Measurements from ENCODE around the gene GORASP1.

GORASP1 gene

GRCh38 chr3:39107388-39108199, at the start of gene GORASP1, which contains the start of gene TTC21A:
Gene GORASP1, minus strand, starts transcription at chr3:39107627. Its CDS starts 86 bp downstream, at chr3:39107541.
Gene TTC21A, plus strand, starts transcription at chr3:39107680. Its CDS starts 158 bp downstream, at chr3:39107838.
- in situ Hi-C loops (cut with MboI; ENCODE audit: low pct_unique_long_range_greater_than_20kb, low sequenced_read_pairs), result no loop called here

DNA sequence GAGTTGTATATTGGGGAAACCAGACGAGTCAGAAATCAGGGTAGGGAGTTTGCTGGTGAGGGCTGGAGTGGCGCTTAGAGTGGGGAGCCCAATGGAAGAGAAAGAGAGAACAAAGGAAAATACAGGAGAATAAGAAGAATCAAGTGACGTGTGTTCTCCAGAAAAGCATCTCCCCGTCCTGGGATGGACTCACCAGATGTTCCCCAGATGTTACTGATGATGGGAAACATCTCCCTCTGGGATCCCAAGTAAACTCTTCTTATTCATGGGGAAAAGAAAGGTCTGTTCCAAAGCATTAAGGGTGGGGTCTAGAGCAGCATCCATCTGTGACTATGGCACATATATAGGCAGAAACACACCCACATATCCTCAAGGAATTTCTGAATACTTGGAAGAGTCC, 49.0 kb upstream of the GORASP1 start:
- no peak for DNase-seq
- in situ Hi-C loops (cut with MboI; ENCODE audit: low pct_unique_long_range_greater_than_20kb, low sequenced_read_pairs), result no loop called here

More at GRCh38 chr3:39107388-39108199, at the start of gene GORASP1, which contains the start of gene TTC21A:
- DNase-seq, result peak; percentile 75

DNA sequence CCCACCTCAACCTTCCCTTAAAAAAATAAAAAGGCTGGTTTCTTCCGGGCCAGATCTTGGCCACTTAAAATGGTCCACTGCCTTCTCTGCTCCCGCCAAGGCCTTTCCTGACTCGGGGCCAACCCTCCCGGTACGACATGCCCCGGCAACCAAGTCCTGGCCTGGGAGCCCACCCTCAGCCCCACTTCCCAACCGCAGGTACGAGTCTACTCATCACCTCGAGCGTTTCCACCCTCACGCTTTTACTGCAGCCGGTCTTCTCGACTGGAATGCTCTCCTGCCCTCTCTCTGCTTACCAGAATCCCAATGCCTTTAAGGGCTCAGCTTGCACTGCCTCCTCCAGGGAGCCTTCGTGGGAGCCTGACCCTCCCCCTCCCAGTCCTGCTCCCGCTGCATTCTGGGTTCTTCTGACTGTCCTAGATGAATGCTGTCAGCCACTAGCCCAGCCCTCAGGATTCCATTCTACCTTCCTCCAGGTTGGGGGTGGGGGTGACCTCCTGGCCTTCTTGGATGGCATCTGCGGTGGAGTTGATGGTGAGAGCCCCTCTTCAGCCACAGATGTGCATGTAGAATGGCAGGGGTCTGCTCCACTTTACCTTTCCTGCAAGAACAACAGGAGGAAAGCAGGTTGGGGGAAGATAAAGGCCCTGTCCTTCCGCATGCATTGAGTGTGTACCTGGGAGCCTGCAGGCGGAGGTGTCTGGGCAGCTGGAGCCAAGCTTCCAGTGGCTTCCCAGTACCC, 47.0 kb upstream of the GORASP1 start:
- DNase-seq, result no peak
- in situ Hi-C loops (cut with MboI; ENCODE audit: low pct_unique_long_range_greater_than_20kb, low sequenced_read_pairs), result no loop called here

- DNase-seq, result no peak
- in situ Hi-C loops (cut with MboI; ENCODE audit: low pct_unique_long_range_greater_than_20kb, low sequenced_read_pairs), result no loop called here
Observed at GRCh38 chr3:39153977-39154279, 46.5 kb upstream of the GORASP1 start.

- peak; percentile 23 for DNase-seq
- in situ Hi-C loops (cut with MboI; ENCODE audit: low pct_unique_long_range_greater_than_20kb, low sequenced_read_pairs), result no loop called here
Observed at GRCh38 chr3:39150803-39151631, 43.6 kb upstream of the GORASP1 start.

GRCh38 chr3:39150148-39150802, 42.8 kb upstream of the GORASP1 start:
- in situ Hi-C loops (cut with MboI; ENCODE audit: low pct_unique_long_range_greater_than_20kb, low sequenced_read_pairs), result no loop called here
- peak; percentile 48 for DNase-seq

- DNase-seq, result no peak
- in situ Hi-C loops (cut with MboI; ENCODE audit: low pct_unique_long_range_greater_than_20kb, low sequenced_read_pairs), result no loop called here
Observed at GRCh38 chr3:39149498-39150147, 42.2 kb upstream of the GORASP1 start.

- DNase-seq, result no peak
- in situ Hi-C loops (cut with MboI; ENCODE audit: low pct_unique_long_range_greater_than_20kb, low sequenced_read_pairs), result no loop called here
Observed at GRCh38 chr3:39149059-39149455, 41.6 kb upstream of the GORASP1 start.

DNA sequence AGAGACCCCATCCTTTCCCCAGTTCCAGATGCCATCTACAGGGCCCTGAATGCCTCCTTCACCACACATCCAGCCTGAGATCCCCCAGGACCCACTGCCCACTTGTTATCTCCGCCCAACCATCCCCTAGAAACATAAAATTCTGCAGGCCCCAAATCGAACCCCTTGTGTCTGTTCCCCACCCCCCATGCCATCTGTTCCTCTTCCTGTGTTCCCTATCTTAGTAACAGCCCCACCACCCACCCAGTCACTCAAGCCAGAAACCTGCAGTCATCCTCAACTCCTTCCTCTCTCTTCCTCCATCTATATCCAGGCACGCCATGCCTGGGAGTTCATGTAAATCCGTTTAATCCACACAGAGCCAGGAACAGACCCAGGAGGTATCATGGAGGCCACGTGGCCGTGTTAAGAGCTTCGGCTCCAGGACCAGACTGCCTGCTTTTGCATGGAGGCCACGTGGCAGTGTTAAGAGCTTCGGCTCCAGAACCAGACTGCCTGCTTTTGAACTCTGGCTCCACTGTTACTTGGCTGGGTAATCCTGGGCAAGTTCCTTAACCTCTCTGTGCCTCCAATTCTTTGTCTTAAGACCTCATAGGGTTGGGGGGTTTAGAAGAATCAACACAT, 41.1 kb upstream of the GORASP1 start:
- DNase-seq, result peak; percentile 88
- in situ Hi-C loops (cut with MboI; ENCODE audit: low pct_unique_long_range_greater_than_20kb, low sequenced_read_pairs), result no loop called here

DNA sequence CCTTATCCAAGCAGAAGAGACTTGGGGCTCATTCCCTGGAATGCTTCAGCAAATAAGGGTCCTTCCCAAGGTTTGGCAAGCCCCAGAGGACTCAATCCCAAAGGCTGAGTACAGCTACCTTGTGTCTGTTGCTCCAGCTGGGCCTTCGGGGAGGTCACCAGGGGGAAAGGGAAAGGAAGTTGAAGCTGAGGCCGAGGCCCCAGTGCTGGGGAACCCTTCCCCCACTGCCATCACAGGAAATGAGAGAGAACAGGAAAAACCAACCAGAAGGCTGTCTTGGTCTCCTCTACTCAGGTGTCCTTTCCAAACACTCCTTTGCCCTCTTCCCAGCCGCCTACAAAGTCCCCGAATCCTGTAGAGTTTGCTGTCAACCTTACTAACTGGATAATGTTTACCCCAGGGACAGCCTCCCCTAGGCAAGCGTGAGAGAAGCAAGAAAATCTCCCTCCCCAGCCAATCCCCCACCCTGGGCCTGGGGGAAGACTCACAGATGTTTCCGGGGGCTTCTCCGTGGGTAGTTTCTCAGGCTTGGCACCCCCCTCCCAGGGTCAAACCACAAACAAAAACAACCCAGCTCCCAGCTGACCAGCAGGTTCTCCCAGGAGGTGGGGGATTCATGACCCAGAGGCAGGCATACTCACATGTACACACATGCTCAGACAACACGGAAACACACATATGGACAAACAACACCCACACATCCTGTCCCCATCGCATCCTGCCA, 40.4 kb upstream of the GORASP1 start:
- peak; percentile 94 for DNase-seq
- in situ Hi-C loops (cut with MboI; ENCODE audit: low pct_unique_long_range_greater_than_20kb, low sequenced_read_pairs), result no loop called here

DNA sequence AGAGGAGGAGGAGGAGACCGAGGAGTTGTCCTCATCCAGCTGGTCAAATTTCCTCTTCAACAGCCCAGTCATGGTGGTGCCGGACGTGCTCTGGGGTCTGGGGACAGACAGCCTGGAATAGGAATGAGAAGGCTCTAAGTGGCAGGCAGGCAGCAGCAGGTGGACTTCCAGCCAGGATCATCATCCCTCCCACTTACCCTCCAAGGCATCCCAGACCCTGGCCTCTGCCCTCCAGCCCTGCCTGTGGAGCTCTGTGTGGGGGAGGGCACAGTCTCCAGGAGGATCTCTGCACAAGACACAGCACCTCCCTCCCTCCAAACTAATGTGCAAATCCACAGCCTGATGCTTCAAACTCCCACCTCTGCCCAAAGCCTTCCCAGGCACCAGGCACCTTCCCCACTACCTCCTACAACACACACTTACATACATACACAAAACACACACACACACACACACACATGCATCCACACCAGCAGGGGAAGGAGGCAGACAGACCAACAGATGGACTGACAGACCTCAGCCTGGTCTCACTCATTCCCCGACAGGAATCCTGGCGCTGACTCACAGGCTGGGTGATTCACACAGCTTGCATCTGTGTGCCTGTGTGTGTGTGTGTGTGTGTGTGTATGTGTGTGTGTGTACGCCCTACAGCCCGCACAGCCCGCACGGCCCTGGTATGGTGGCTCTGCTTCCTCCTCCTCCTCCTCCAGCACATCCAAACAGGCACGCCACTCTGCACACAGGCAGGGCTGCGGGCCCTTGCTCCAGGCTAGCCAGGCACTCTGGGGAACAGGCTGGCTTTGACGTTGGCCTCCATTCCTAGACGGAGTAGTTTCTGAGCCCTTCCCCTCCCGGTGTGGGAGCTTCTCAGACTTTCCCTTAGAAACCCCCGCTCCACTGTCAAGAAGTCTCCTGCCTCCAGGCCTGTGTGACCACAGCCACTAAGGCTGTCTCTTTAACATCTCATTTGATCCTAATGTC, 39.5 kb upstream of the GORASP1 start:
- in situ Hi-C loops (cut with MboI; ENCODE audit: low pct_unique_long_range_greater_than_20kb, low sequenced_read_pairs), result no loop called here
- peak; percentile 90 for DNase-seq

DNA sequence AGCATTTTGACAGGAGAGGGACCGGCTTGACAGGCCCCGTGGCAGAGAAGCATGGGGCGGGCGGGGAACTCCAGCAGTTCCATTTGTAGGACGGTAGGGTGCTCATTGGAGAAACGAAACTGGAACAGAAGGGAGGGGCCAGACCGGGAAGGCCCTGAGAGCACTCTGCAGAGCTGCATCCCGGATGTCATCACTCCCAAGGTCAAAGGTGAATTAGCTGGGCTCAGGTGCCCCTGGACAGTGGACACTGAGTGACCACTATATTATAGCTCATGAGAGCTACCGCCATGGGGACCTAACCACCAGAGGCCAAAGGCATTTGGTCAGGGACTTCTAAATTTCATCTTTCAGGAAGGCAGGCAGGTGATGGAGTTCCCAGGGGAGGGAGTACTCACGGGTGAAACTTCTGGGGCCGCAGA, 38.7 kb upstream of the GORASP1 start:
- no peak for DNase-seq
- in situ Hi-C loops (cut with MboI; ENCODE audit: low pct_unique_long_range_greater_than_20kb, low sequenced_read_pairs), result no loop called here

DNA sequence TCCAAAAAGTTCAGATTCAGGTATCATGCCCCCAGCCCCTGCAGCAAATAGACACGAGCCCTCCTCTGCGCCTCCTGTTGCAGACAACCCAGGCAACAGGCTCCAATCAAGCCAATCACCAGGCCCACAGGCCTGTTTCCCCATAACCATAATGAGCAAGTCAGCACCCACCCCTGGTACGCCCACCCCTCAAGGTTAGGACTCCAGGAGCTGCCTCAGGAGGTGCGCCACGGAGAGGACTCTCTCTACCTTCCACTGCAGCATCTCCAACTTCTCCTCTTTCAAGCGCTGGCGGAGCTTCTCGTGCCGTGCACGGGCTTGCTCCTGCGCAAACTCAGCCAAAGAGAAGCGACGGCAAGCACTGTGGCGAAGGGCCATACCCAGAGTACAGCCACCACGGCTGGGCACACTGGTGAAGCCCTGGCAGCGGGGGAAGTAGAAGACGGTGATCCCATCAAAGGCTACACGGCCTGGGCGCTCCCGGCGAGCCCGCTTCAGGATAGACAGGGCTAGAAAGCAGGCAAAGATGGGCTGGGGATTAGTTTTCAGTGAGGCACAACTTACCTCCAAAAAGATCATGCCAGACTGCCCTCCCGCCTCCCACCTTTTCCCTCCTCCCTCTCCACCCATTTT, 37.4 kb upstream of the GORASP1 start:
- DNase-seq, result no peak
- in situ Hi-C loops (cut with MboI; ENCODE audit: low pct_unique_long_range_greater_than_20kb, low sequenced_read_pairs), result no loop called here

- DNase-seq, result no peak
- in situ Hi-C loops (cut with MboI; ENCODE audit: low pct_unique_long_range_greater_than_20kb, low sequenced_read_pairs), result no loop called here
Observed at GRCh38 chr3:39144095-39144747, 36.8 kb upstream of the GORASP1 start.

DNA sequence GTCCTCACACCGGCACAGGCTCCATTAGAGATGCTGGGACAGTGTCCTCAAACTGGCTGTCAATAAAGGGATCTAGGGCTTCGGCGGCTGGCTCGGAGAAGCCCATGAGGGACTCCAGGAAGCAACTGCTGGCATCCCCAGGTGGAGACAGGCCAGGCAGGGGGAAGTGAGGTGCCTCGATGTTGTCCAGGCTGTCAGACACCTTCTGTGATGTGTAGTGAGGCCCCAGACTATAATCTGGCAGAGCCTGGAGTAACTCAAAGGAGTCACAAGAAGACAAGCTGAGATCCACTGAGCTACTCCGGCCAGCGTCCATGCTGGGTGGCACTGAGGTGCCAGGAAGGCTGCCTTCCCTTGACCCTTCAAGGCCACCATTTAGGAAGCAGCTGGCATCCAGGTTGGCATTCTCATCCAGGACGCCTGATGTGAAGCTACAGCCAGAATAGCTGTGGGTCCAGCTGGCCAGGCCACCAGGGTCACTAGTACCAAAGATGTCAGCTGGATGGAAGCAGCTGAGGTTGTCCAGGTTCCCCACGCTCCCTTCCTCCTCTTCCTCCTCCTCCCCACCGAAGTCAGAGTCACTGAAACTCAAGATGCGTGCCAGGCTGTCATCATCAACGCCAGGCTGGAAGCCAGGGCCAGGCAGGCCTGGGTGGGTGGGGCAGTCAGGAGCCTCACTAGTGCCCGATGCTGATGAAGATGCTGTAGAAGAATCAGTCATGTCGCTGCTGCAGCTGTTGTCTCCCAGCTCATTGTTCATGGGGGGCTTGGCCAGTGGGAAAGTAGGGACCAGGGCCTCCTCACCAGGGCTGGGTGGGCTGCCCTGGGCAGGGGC, 35.8 kb upstream of the GORASP1 start:
- in situ Hi-C loops (cut with MboI; ENCODE audit: low pct_unique_long_range_greater_than_20kb, low sequenced_read_pairs), result no loop called here
- DNase-seq, result no peak
